GM21447 (cell line): ENCODE results near the gene YES1.
"Not testable (repeated sequence)": the region's sequence is repeated elsewhere in the genome, so short reads cannot be mapped to it uniquely, and the experiment has no call there.

Experiments
- ATAC-seq: cut with Tn5 transposase; IDR thresholded peaks from one replicate; pipeline ENCODE4 v1.9.1; 2021; ENCODE audit not compliant: unreplicated experiment

Gene YES1

GRCh38 chr18:730692-731091, 81.3 kb downstream of the YES1 start:
- ATAC-seq: no peak

- not testable (repeated sequence) for ATAC-seq
Measured at GRCh38 chr18:730120-730519, 81.9 kb downstream of the YES1 start.

GRCh38 chr18:725646-726045, 86.4 kb downstream of the YES1 start:
- no peak for ATAC-seq

GRCh38 chr18:723541-724080, 88.4 kb downstream of the YES1 start:
- no peak for ATAC-seq

GRCh38 chr18:717003-717402, 95.0 kb downstream of the YES1 start:
- no peak for ATAC-seq

GRCh38 chr18:715626-716025, 96.4 kb downstream of the YES1 start:
- ATAC-seq: no peak

GRCh38 chr18:713135-713490, 98.9 kb downstream of the YES1 start:
- ATAC-seq: no peak

GRCh38 chr18:712401-713134, 99.5 kb downstream of the YES1 start, which contains the start of gene ENOSF1:
Gene ENOSF1, minus strand, starts transcription at chr18:712630. Its CDS starts 43 bp downstream, at chr18:712587.
- ATAC-seq: peak; percentile 76

- peak; percentile 67 for ATAC-seq
Measured at GRCh38 chr18:711657-712400, 100.2 kb downstream of the YES1 start.

GRCh38 chr18:711310-711656, 100.8 kb downstream of the YES1 start:
- peak; percentile 8 for ATAC-seq

GRCh38 chr18:710418-711300, 101.4 kb downstream of the YES1 start:
- ATAC-seq: no peak

- ATAC-seq: no peak
Measured at GRCh38 chr18:709771-710170, 102.3 kb downstream of the YES1 start.

GRCh38 chr18:708096-708495, 103.9 kb downstream of the YES1 start:
- no peak for ATAC-seq

GRCh38 chr18:706405-706804, 105.6 kb downstream of the YES1 start:
- no peak for ATAC-seq

- ATAC-seq: no peak
Measured at GRCh38 chr18:703213-703967, 108.7 kb downstream of the YES1 start.

- no peak for ATAC-seq
Measured at GRCh38 chr18:697800-698199, 114.2 kb downstream of the YES1 start.

GRCh38 chr18:697012-697411, 115.0 kb downstream of the YES1 start:
- no peak for ATAC-seq

- no peak for ATAC-seq
Measured at GRCh38 chr18:693466-694187, 118.4 kb downstream of the YES1 start.

- ATAC-seq: no peak
Measured at GRCh38 chr18:692824-693223, 119.2 kb downstream of the YES1 start.

GRCh38 chr18:688323-688722, 123.7 kb downstream of the YES1 start:
- ATAC-seq: no peak
